Psoas muscle (tissue), 8 donors: ENCODE results near the gene ITPK1. TPM values are rescaled to one million over a fixed set of nuclear protein-coding genes. Genes with fewer than 3 reads are reported as not detected.

ENCODE experiments used
- ATAC-seq, 4 donors: fragments of 200-7000 bp; cut with Tn5 transposase; one replicate each; pipeline ENCODE4 v1.9.1; 2020; ENCODE audit warnings: moderate library complexity in 3 of 4, mild to moderate bottlenecking in 2 of 4
- DNase-seq, 2 donors: peaks; one replicate each; pipeline ENCODE4 v3.0.0-alpha.2; 2020
- H3K27ac ChIP-seq: fragments of 200-600 bp; one replicate; pipeline ENCODE4 v1.8.0; 2022
- H3K27me3 ChIP-seq, 3 donors: fragments of 200-600 bp in 1 of 3; one replicate each; pipeline versions ENCODE4 v1.6.1 to v1.8.0; 2013 to 2022; ENCODE audit warnings: low read length in 2 of 3, mild to moderate bottlenecking in 2 of 3, moderate library complexity in 1 of 3; ENCODE audit not compliant: insufficient read depth in 3 of 3
- H3K36me3 ChIP-seq, 2 donors: fragments of 200-600 bp in 1 of 2; one replicate each; pipeline versions ENCODE4 v1.6.1 to v1.8.0; 2013 to 2022; ENCODE audit warnings: low read depth in 1 of 2, mild to moderate bottlenecking in 1 of 2, moderate library complexity in 1 of 2; ENCODE audit not compliant: insufficient read depth in 1 of 2
- H3K4me1 ChIP-seq: fragments of 200-600 bp; one replicate; pipeline ENCODE4 v1.8.0; 2022
- H3K4me3 ChIP-seq: fragments of 200-600 bp; one replicate; pipeline ENCODE4 v1.8.0; 2022; ENCODE audit warnings: mild to moderate bottlenecking
- H3K9me3 ChIP-seq: fragments of 200-600 bp; one replicate; pipeline ENCODE4 v1.8.0; 2022
- WGBS, 3 donors: extraction: QIAGEN DNeasy Blood & Tissue Kit; methylation state at CpG; one replicate each; pipeline versions ENCODE4 v1.1.6 to v1.1.7; 2013; 5-methylcytosine and 5-hydroxymethylcytosine counted together
- intact Hi-C, 2 donors: fragments of 100-400 bp; cut with DNase I; formaldehyde crosslinking; loops; one replicate each; pipeline versions ENCODE4 v1.11.0 to v1.14.2; 2022
- polyA plus RNA-seq, 3 donors: library from polyadenylated mRNA; stranded (reverse); fragments of 200-250 nt; gene quantifications; one replicate each; pipeline ENCODE4 v1.2.3, GENCODE V29; 2013
- total RNA-seq, 4 donors: library from RNA; stranded (reverse); fragmentation: NEBNext Ultra II Directional in 2 of 4; extraction: Animal tissue kit (Norgen Biotek cat#: 25700) in 2 of 4; gene quantifications; one replicate each; pipeline versions ENCODE4 v1.2.1 to v1.2.4, GENCODE V29; 2021 to 2023
- TF ChIP-seq, protein P1 (sequence below): fragments of 200-600 bp; IDR thresholded peaks from one replicate; pipeline ENCODE4 v1.8.0; 2022; ENCODE audit warnings: antibody characterized with exemption
- donor health status: healthy with polysubstance abuse.
- donor health status: DM: no; HTN: no; CAD: no; lungs with moderate emphysema.
- donor health status: Bipolar disorder and iron deficiency.
- donor health status: healthy.
- donor health status: DM: yes; HTN: yes; CAD: no.
- donor health status: DM: no; HTN: no; CAD: no.
- donor health status: DM: no; HTN: no; CAD: no.
- donor health status: DM: yes; HTN: yes; CAD: no.

ITPK1 gene
- total and polyA plus RNA-seq, 7 donors, result 30.0 to 61.1 (median 42.7) TPM

GRCh38 chr14:93055651-93056115, 60.0 kb downstream of the ITPK1 start:
- Histone ChIP-seq H3K9me3 (no peaks in the 10 kb centered on the region), H3K36me3 (no peaks in the 10 kb centered on the region), H3K4me1 (peaks cover 17% of the 10 kb centered on the region), H3K27ac (no peak overlapping the region), H3K27me3 (no peaks in the 10 kb centered on the region), H3K4me3 (no peak overlapping the region)
- TF ChIP-seq, protein P1, sequence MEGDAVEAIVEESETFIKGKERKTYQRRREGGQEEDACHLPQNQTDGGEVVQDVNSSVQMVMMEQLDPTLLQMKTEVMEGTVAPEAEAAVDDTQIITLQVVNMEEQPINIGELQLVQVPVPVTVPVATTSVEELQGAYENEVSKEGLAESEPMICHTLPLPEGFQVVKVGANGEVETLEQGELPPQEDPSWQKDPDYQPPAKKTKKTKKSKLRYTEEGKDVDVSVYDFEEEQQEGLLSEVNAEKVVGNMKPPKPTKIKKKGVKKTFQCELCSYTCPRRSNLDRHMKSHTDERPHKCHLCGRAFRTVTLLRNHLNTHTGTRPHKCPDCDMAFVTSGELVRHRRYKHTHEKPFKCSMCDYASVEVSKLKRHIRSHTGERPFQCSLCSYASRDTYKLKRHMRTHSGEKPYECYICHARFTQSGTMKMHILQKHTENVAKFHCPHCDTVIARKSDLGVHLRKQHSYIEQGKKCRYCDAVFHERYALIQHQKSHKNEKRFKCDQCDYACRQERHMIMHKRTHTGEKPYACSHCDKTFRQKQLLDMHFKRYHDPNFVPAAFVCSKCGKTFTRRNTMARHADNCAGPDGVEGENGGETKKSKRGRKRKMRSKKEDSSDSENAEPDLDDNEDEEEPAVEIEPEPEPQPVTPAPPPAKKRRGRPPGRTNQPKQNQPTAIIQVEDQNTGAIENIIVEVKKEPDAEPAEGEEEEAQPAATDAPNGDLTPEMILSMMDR, result no peak
- ATAC-seq (peak in 2 of 4 donors; percentile 26 to 31), DNase-seq (no peak)
- intact Hi-C loops, result no loop called here
- 86 to 92% (median 89%) methylated on average over 9 of the region's 9 CpGs for WGBS, 3 donors

- TF ChIP-seq, protein P1, result no peak
- 66 to 87% (median 67%) methylated on average over 7 of the region's 7 CpGs for WGBS, 3 donors
Observed at GRCh38 chr14:93054876-93055275, 60.8 kb downstream of the ITPK1 start.

DNA sequence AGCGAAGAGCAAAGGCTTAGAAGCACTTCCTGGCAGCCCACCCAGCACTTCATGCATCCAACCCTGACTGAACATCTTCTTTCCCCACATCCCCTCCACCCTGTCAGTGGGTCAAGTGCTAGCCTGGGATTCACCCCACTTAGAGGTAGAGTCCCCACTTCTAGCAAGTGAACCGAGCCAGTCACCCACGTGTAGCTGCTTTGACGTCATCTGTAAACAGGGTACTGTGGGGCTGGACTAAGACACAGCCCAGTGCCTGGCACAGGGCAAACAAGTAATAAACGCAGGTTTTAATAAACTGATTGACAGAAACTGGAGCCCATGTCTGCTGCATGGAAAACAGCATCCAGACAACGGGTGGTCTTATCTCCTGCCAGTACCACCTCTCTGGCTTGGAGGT, 61.7 kb downstream of the ITPK1 start:
- intact Hi-C loops, result no loop called here
- Histone ChIP-seq H3K4me3 (no peak overlapping the region), H3K9me3 (no peaks in the 10 kb centered on the region), H3K36me3 (no peaks in the 10 kb centered on the region), H3K4me1 (peaks cover 33% of the 10 kb centered on the region), H3K27ac (no peak overlapping the region), H3K27me3 (no peaks in the 10 kb centered on the region)
- no peak for DNase-seq
- WGBS, 3 donors, result 87 to 93% (median 89%) methylated on average over 6 of the region's 6 CpGs
- ATAC-seq, result no peak
- TF ChIP-seq, protein P1, result no peak

More at GRCh38 chr14:93054876-93055275, 60.8 kb downstream of the ITPK1 start:
- Histone ChIP-seq H3K36me3 (no peaks in the 10 kb centered on the region), H3K9me3 (no peaks in the 10 kb centered on the region), H3K4me1 (peaks cover 25% of the 10 kb centered on the region), H3K27ac (no peak overlapping the region), H3K4me3 (no peak overlapping the region), H3K27me3 (no peaks in the 10 kb centered on the region)
- intact Hi-C loops, result no loop called here
- DNase-seq (no peak), ATAC-seq (no peak)

DNA sequence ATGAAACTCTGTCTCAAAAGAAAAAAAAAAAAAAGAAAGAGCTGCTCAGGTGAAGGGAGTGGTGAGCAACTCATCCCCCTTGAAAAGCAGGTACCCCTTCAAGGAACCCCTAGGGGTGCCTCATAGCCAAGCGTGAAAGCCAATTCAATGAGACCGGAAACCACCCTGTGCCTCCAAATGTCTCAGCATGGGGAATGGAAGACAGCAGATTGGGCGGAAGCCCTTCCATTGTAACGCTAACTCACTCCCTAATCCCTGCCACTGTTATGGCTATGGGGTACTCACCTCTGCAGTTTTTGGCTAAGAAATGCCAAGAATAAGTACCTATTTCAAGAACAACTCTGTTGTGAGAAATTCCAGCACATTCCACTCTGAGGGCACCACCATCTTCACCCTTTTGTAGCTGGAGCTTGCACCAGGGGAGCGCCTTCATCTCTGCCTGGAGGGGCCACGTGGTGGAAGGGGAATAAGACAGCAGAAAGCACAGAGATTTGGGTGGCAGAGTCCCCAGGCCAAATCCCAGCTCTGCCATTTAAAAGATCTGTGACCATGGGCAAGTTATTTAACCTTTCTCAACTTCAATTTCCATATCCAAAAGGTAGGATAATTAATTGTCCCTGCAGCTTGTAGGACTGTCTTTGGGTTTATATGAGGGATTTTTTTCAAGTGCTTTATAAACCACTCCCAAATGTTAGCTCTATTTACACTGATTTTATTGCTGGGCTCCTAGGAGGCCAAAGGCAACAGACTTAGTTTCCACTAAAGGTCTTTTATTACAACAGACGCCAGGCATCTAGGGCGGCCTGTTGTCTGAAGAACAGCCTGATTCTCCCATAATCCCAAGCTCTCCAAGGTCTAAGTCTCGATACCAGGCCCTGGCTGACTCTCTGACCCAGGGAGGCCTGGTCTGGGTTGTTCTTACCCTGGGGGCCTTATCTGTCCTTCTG, 63.9 kb downstream of the ITPK1 start:
- intact Hi-C loops, result no loop called here

More for the DNA sequence above, 63.9 kb downstream of the ITPK1 start:
- WGBS, 3 donors, result 96 to 98% (median 97%) methylated on average over 9 of the region's 9 CpGs
- Histone ChIP-seq H3K27me3 (no peaks in the 10 kb centered on the region), H3K4me3 (no peak overlapping the region), H3K36me3 (no peaks in the 10 kb centered on the region), H3K27ac (no peak overlapping the region), H3K4me1 (peaks cover 39% of the 10 kb centered on the region), H3K9me3 (no peaks in the 10 kb centered on the region)
- ATAC-seq (no peak), DNase-seq (no peak)
- TF ChIP-seq, protein P1, result no peak
